ENCODE results near the gene HARS2.
A peak's percentile ranks its signal among the peaks of the same experiment; 100 is the strongest.
"Not testable (repeated sequence)": the region's sequence is repeated elsewhere in the genome, so short reads cannot be mapped to it uniquely, and the experiment has no call there.

The HARS2 gene, protein sequence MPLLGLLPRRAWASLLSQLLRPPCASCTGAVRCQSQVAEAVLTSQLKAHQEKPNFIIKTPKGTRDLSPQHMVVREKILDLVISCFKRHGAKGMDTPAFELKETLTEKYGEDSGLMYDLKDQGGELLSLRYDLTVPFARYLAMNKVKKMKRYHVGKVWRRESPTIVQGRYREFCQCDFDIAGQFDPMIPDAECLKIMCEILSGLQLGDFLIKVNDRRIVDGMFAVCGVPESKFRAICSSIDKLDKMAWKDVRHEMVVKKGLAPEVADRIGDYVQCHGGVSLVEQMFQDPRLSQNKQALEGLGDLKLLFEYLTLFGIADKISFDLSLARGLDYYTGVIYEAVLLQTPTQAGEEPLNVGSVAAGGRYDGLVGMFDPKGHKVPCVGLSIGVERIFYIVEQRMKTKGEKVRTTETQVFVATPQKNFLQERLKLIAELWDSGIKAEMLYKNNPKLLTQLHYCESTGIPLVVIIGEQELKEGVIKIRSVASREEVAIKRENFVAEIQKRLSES

GRCh38 chr5:140690941-140691924 lies at the start of gene HARS2, which contains the start of gene HARS1:
Gene HARS2, plus strand, starts transcription at chr5:140691455. Its CDS starts 194 bp downstream, at chr5:140691649.
Gene HARS1, minus strand, starts transcription at chr5:140691370. Its CDS starts 66 bp downstream, at chr5:140691304.
- peak; percentile 83 for FAIRE-seq
- DNase-seq (ENCODE audit: insufficient read length, low spot score): peak; percentile 85

GRCh38 chr5:140641716-140642115 lies 49.5 kb upstream of the HARS2 start:
- no peak for FAIRE-seq
- no peak for DNase-seq (ENCODE audit: insufficient read length, low spot score)

- DNase-seq (ENCODE audit: insufficient read length, low spot score) (no peak), FAIRE-seq (no peak)
These were observed 48.5 kb upstream of the HARS2 start for GRCh38 chr5:140642718-140643117.

- DNase-seq (ENCODE audit: insufficient read length, low spot score): no peak
- no peak for FAIRE-seq
These were observed 44.2 kb upstream of the HARS2 start for GRCh38 chr5:140647042-140647419.

DNA sequence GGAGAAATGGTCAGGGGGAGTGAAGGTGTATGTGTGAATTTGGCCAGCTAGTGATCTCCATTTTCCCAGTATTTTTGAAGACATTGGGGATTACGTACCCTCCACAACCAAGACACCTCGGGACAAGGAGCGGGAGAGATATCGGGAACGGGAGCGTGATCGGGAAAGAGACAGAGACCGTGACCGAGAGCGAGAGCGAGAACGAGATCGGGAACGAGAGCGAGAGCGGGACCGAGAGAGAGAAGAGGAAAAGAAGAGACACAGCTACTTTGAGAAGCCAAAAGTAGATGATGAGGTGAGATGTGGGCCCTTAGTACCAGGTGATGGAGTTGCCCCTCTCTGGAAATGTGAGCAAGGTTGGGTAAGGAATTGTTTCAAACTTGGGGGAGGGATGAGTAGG lies 32.4 kb upstream of the HARS2 start:
- FAIRE-seq (no peak), DNase-seq (ENCODE audit: insufficient read length, low spot score) (no peak)

- not testable (repeated sequence) for DNase-seq (ENCODE audit: insufficient read length, low spot score); FAIRE-seq
These were observed 30.9 kb upstream of the HARS2 start for GRCh38 chr5:140660371-140660770.

DNA sequence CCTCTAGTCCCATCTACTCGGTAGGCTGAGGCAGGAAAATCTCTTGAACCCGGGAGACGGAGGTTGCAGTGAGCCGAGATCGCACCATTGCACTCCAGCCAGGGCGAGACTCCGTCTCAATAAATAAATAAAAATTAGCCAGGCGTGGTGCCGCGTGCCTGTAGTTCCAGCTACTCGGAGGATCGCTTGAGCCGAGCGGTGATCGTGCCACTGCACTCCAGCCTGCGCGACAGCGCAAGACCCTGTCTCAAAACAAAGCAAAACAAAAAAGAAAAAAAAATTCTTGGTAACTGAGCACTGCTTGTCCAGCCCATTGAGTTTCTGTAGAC lies 27.3 kb upstream of the HARS2 start:
- no peak for FAIRE-seq
- DNase-seq (ENCODE audit: insufficient read length, low spot score): no peak

DNA sequence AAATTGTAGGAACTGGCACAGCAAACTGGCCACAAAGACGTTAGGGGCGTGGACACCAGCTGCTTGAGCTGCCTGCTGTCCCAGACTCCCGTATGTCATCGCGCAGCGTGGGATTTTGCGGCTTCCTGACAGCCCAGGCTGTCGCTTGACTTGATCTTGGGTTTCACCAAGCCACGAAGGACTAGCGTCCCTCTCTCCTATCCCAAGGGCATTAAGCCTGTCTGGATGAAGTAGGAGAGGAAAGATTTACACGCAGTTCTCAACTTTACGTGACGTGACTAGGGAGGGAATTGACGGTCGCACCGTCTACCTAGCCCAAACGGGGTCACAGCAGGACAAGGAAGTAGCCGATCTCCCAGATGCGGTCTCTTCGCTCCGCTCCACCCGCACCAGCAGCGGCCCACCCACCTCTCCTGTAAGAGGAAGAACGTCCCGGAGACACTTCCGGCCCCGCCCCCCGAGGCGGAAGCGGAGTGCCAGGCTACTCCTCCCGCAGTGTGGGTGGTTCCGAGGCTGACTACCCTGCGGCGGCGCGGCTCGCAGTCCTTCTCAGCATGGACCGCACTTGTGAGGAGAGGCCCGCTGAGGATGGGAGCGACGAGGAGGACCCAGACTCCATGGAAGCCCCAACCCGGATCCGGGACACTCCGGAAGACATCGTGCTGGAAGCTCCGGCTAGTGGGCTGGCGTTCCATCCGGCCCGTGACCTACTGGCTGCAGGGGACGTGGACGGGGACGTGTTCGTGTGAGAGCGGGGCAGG lies 26.7 kb upstream of the HARS2 start, which contains the start of gene WDR55:
WDR55 (plus strand) TSS at position 546 of the 761 bp plus-strand sequence; CDS start at position 555, 9 bp downstream.
- FAIRE-seq (peak; percentile 95), DNase-seq (ENCODE audit: insufficient read length, low spot score) (peak; percentile 92)

GRCh38 chr5:140671035-140671434 lies 20.2 kb upstream of the HARS2 start:
- DNase-seq (ENCODE audit: insufficient read length, low spot score); FAIRE-seq: not testable (repeated sequence)

GRCh38 chr5:140671472-140672125 lies 19.7 kb upstream of the HARS2 start:
- FAIRE-seq (no peak), DNase-seq (ENCODE audit: insufficient read length, low spot score) (no peak)

DNA sequence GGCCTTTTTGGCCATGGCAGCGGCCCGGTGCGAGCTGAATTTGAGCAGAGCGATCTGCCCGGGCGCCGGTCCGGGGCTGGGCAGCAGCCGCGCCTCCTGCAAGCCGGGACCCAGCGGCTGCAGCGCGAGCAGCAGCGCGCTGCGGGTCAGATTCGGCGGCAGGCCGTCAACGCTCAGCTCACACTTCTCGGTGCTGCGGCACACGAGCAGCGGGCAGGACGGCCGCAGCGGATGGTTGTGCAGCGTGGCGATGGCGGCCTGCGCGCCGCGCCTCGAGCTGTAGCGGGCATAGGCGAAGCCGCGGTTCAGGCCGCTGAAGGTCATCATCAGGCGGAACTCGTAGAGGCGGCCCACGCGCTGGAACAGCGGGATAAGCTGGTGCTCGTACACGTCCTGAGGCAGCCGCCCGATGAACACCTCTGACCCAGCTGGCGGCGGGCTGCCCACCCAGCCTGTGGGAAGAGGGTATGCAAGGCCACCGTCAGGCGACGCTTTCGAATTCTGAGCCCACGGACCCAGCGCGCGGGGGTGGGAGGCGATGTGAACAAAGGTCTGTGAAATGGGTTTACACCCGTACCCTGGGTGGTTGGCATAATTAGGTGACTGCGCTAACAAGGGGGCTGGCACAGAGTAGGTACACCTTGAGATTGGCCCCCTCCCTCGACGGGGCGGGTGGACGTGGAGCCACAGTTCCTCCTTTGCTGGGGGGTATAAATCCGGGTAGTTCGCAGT lies 18.6 kb upstream of the HARS2 start:
- DNase-seq (ENCODE audit: insufficient read length, low spot score): no peak
- no peak for FAIRE-seq

GRCh38 chr5:140673187-140673976 lies 17.9 kb upstream of the HARS2 start, which contains the start of gene DND1:
Gene DND1, minus strand, starts transcription at chr5:140673576. Its CDS starts 34 bp downstream, at chr5:140673542.
- DNase-seq (ENCODE audit: insufficient read length, low spot score) (no peak), FAIRE-seq (no peak)

- FAIRE-seq (no peak), DNase-seq (ENCODE audit: insufficient read length, low spot score) (no peak)
These were observed 17.0 kb upstream of the HARS2 start for GRCh38 chr5:140674211-140674610.

- FAIRE-seq: no peak
- no peak for DNase-seq (ENCODE audit: insufficient read length, low spot score)
These were observed 16.6 kb upstream of the HARS2 start for GRCh38 chr5:140674629-140675028.

- DNase-seq (ENCODE audit: insufficient read length, low spot score): peak; percentile 54
- FAIRE-seq: peak; percentile 68
These were observed 13.3 kb upstream of the HARS2 start for GRCh38 chr5:140677947-140678346.

- DNase-seq (ENCODE audit: insufficient read length, low spot score) (no peak), FAIRE-seq (no peak)
These were observed 12.3 kb upstream of the HARS2 start for GRCh38 chr5:140678993-140679392.

DNA sequence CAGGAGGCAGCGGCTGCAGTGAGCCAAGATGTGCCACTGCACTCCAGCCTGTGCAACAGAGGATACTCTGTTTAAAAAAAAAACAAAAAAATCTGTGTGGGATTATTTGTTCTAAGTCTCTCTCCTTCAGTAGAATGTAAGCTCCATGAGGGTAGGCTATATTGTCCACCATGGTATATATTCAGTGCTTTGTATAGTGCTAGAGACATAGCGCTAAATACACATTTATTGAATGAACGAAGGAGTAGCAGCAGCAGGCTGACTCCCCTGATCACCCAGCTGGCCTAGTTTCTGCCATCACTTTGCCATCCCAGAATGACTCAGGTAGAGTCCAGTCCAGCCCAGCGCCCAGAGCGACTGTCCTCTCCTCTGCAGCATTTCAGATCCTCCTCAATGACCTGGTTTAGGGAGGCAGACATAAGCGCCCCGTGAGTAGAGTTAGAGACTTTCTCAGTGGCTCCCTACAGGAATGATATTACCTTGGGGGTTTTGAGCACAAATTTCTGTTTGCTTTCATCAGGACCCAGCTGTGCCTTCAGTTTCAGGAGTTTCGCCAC lies 801 bp upstream of the HARS2 start:
- DNase-seq (ENCODE audit: insufficient read length, low spot score) (no peak), FAIRE-seq (no peak)

- no peak for DNase-seq (ENCODE audit: insufficient read length, low spot score)
- FAIRE-seq: no peak
These were observed 3.0 kb downstream of the HARS2 start for GRCh38 chr5:140694276-140694675.

Data from GM19239 (cell line).